Upper lobe of left lung (tissue), 4 donors: ENCODE results near the gene TCF21.

Experiments used
- CTCF ChIP-seq, 6 experiments: fragments of 450-650 bp in 4 of 6; fragments of 200-600 bp in 2 of 6; sonication (generic) in 2 of 6; IDR thresholded peaks; one replicate each; pipeline ENCODE4 v1.5.1; 2016 to 2019; ENCODE audit warnings: antibody characterized with exemption in 6 of 6
- POLR2A ChIP-seq, 4 donors: fragments of 450-650 bp; IDR thresholded peaks; one replicate each; pipeline ENCODE4 v1.5.1; 2016 to 2017; ENCODE audit warnings: antibody characterized with exemption in 4 of 4, mild to moderate bottlenecking in 2 of 4

- TF ChIP-seq CTCF (IDR thresholded peaks at IDR 0.05) (no peak), POLR2A (IDR thresholded peaks at IDR 0.05) (no peak)
These were observed 17.1 kb downstream of the TCF21 start for GRCh38 chr6:133906050-133906449.
